H1 (cell line): ENCODE data around the gene FXYD5. TPM values are rescaled to one million over a fixed set of nuclear protein-coding genes. Genes with fewer than 3 reads are reported as not detected.

Experiments used
- CHD7 ChIP-seq: fragments of 300-600 bp; sonication (generic); IDR thresholded peaks from 2 replicates; pipeline ENCODE4 v1.7.1; 2012; ENCODE audit warnings: low read length, moderate library complexity, mild to moderate bottlenecking, inconsistent platforms; ENCODE audit not compliant: insufficient replicate concordance
- polyA plus RNA-seq, 7 experiments: library from polyadenylated mRNA; depleted of rRNA in 3 of 7; stranded (reverse) in 5 of 7; unstranded in 2 of 7; fragments of >200 nt in 5 of 7; fragments of 200-250 nt in 2 of 7; gene quantifications; 1 replicate in 5 of 7; 2 replicates in 1 of 7; 4 replicates in 1 of 7; pipeline versions ENCODE4 v1.2.1 to v1.2.3, GENCODE V29; 2011 to 2013; ENCODE audit warnings: missing spikeins in 2 of 7, mixed read lengths in 2 of 7
- total RNA-seq: library from RNA; stranded (reverse); fragmentation: NEBNext Ultra II Directional; extraction: Animal tissue kit (Norgen Biotek cat#: 25700); gene quantifications from 2 replicates; pipeline ENCODE4 v1.2.1, GENCODE V29; 2021
- TF ChIP-seq, protein P1 (sequence below): IDR thresholded peaks from 2 replicates; pipeline ENCODE4 v1.6.1; 2011; ENCODE audit warnings: low read depth, mild to moderate bottlenecking, low read length; ENCODE audit not compliant: insufficient read depth

Gene FXYD5
- total and polyA plus RNA-seq, 2 of the 8 experiments (the other 6 are each of a cell fraction or from before 2014, with no cell fraction given) = 99.0 to 191 TPM

GRCh38 chr19:35120898-35121297 is 33.6 kb upstream of the FXYD5 start (continued):
- TF ChIP-seq CHD7 = no peak
- TF ChIP-seq, protein P1, sequence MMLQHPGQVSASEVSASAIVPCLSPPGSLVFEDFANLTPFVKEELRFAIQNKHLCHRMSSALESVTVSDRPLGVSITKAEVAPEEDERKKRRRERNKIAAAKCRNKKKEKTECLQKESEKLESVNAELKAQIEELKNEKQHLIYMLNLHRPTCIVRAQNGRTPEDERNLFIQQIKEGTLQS = no peak
